BLaER1 (cell line): Measurements from ENCODE around the gene ABHD12.

ENCODE experiments used
- H3K27ac ChIP-seq: shearing (Covaris generic); formaldehyde crosslinking; 2 replicates; pipeline ENCODE4 v1.8.1; 2022
- H3K27me3 ChIP-seq: shearing (Covaris generic); formaldehyde crosslinking; 2 replicates; pipeline ENCODE4 v1.8.1; 2022
- H3K36me3 ChIP-seq: shearing (Covaris generic); formaldehyde crosslinking; 2 replicates; pipeline ENCODE4 v1.8.1; 2022
- H3K4me1 ChIP-seq: shearing (Covaris generic); formaldehyde crosslinking; 2 replicates; pipeline ENCODE4 v1.8.1; 2022
- H3K4me2 ChIP-seq: shearing (Covaris generic); formaldehyde crosslinking; 2 replicates; pipeline ENCODE4 v1.8.1; 2022
- H3K4me3 ChIP-seq: shearing (Covaris generic); formaldehyde crosslinking; 2 replicates; pipeline ENCODE4 v1.8.1; 2022
- H3K9ac ChIP-seq: shearing (Covaris generic); formaldehyde crosslinking; 2 replicates; pipeline ENCODE4 v1.8.1; 2022
- H3K9me3 ChIP-seq: shearing (Covaris generic); formaldehyde crosslinking; 2 replicates; pipeline ENCODE4 v1.8.1; 2022
- H4K20me1 ChIP-seq: shearing (Covaris generic); formaldehyde crosslinking; 2 replicates; pipeline ENCODE4 v1.8.1; 2022
- Cebpa-rat ChIP-seq: shearing (Covaris generic); IDR thresholded peaks from 2 replicates; pipeline ENCODE4 v1.8.1; 2022

The ABHD12 gene

DNA sequence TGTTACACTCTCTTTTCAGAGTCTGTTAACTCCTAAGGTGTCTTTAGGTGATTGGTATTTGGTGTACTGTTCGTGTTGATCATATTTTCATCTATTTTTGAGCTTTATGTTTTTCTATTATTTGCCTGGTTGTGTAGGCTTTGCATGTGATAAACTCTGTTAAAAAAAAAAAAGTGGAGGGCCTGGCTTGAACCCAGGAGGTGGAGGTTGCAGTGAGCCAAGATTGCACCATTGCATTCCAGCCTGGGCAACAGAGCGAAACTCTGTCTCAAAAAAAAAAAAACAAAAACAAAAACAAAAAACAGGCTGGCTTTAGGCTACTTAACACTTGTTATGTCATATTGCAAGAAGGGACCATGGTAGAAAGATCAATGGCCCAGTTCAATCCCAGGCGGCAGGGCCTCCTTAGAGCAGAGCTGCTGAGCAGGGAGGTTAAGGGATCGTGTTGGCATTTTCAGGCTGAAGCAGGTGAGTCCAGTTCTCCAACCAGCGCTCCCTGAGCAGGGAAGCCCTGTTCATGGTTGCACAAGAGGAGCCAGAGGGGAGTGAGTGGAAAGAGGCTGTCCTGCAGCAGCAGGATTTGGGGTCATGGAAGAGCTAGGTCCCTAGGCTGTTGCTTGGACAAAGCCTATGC, 134.3 kb downstream of the ABHD12 start:
- TF ChIP-seq Cebpa-rat: no peak
- Histone ChIP-seq H3K27ac (0 out of 2 replicates have a peak overlapping the region, but pooled peaks have one; percentile 19), H3K9ac (peak overlapping the region; percentile 3; the same call in 1 of the 2 replicates), H4K20me1 (peaks cover 85% of the 10 kb centered on the region), H3K27me3 (no peaks in the 10 kb centered on the region), H3K9me3 (peaks cover 31% of the 10 kb centered on the region), H3K36me3 (peaks cover 63% of the 10 kb centered on the region), H3K4me2 (peak overlapping the region; percentile 60), H3K4me3 (no peak overlapping the region), H3K4me1 (peaks cover 65% of the 10 kb centered on the region)

DNA sequence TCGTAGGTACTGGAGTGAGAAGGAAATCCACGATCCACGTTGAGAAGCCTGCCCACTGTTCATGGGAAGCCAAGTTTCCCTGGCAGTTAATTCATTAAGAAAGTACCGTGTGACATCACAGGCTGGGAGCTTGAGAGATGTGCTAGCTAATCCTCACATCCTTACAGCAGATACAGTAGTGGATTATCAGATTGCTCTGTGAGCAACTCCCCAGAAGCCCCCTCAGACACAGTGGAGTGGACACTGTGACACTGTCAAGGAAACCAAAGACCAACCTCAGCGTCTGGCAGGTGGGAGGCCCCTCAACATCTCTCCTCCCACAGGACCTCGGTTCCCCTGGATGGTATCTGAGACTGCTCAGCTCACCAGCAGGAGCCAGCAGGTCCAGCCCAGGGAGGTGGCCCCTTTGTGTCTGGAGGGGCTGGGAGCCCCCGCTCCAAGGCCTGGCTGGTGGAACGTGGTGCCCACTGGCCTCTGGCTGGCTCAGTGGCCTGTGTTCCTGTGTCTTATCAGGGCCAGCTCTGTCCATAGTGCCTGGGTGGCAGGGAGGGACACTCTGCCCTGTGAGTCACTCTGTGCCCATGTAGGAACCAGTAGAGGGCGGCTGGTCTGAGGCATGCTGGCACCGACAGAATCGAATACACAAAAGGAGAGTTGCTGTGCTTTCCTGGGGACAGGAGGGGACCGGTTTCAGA, 135.5 kb downstream of the ABHD12 start:
- Histone ChIP-seq H3K9me3 (peaks cover 20% of the 10 kb centered on the region), H3K36me3 (peaks cover 60% of the 10 kb centered on the region), H4K20me1 (peaks cover 96% of the 10 kb centered on the region), H3K9ac (no peak overlapping the region), H3K4me2 (no peak overlapping the region), H3K4me3 (no peak overlapping the region), H3K4me1 (peaks cover 77% of the 10 kb centered on the region), H3K27me3 (no peaks in the 10 kb centered on the region), H3K27ac (no peak overlapping the region)
- no peak for TF ChIP-seq Cebpa-rat

DNA sequence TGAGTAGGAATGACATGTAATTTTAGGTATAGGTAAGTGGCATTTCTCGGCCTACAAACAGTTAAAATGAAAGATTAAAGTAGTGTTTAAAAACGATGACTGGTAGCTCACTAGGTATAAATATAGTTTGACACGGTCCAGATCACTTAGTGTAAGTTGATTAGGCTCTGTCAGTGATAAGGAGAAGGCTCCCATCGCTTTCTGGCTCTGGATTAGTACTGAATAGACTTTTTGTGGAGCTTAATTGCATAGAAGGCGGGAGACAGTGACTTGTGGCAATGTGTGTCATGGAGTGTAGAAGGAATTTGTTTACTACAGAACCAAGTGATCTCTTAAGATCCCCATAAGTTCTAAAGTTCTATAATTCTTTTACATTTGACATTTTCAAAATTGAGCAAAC, 136.1 kb downstream of the ABHD12 start:
- Histone ChIP-seq H3K4me1 (peaks cover 83% of the 10 kb centered on the region), H3K36me3 (peaks cover 56% of the 10 kb centered on the region), H3K27me3 (no peaks in the 10 kb centered on the region), H3K9ac (no peak overlapping the region), H3K4me2 (no peak overlapping the region), H3K4me3 (no peak overlapping the region), H3K9me3 (peaks cover 15% of the 10 kb centered on the region), H4K20me1 (peaks cover 98% of the 10 kb centered on the region), H3K27ac (no peak overlapping the region)
- no peak for TF ChIP-seq Cebpa-rat

DNA sequence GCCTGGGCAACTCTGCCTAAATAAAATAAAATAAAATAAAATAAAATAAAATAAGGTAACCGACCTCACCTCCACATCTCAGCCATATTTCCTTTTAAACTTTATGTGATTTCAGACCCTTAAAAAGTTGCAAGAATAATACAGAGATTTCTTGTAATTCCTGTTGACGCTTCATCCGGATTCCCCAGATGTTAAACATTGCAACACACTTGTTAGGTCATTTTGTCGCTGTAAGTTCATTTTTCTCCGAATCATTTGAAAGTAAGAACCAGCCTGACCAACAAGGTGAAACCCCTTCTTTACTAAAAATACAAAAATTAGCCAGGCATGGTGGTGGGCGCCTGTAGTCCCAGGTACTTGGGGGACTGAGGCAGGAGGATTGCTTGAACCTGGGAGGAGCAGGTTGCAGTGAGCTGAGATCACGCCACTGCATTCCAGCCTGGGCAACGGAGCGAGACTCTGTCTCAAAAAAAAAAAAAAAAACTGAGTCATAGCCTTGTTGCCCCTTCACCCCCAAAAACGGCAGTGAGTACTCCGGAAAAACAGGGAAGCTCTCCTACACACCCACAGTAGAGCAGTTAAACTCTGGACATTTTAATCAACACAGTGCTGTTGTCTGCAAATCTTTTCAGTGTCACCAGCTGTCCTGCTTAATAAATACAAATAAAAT, 136.9 kb downstream of the ABHD12 start:
- peak overlapping the region; percentile 27; the same call in 1 of the 2 replicates for H3K4me2 ChIP-seq
- peaks cover 90% of the 10 kb centered on the region for H3K4me1 ChIP-seq
- no peak overlapping the region for H3K27ac ChIP-seq
- H4K20me1 ChIP-seq: peaks cover 98% of the 10 kb centered on the region
- peaks cover 7% of the 10 kb centered on the region; the same call in 1 of the 2 replicates for H3K9me3 ChIP-seq
- no peak overlapping the region for H3K4me3 ChIP-seq
- no peak overlapping the region for H3K9ac ChIP-seq
- peaks cover 48% of the 10 kb centered on the region for H3K36me3 ChIP-seq
- TF ChIP-seq Cebpa-rat: no peak
- H3K27me3 ChIP-seq: no peaks in the 10 kb centered on the region

DNA sequence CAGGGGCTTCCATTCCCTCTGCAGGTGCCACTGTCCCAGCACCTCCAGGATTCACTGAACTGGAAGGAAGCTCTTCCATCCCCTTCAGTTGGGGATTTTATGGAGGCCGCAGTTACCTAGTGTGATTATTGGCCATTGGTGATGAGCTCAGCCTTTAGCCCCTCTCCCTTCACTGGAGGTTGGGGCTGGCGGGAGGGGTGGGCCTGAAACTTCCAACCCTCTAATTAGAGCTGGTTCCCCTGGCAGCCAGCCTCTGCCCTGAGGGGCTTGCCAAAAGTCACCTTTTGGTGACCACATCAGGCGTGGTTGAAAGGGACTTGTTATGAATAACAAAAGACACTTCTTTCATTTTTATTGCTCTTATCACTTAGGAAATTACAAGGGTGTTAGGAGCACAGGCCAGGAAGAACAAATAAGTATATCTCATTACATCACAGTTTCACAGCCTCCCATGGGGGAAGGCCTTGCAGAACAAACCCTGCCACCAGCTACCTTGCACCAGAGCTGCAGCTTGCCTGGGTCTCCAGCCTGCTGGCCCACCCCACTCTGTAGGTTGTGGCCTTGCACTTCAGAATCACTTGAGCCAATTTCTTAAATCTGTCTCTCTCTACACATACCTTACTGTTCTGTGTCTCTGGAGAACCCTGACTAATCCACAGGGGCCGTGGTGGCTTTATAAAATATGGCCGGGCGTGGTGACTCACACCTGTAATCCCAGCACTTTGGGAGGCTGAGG, 137.8 kb downstream of the ABHD12 start:
- no peaks in the 10 kb centered on the region for H3K27me3 ChIP-seq
- no peak overlapping the region; the same call in 1 of the 2 replicates for H3K9ac ChIP-seq
- H3K27ac ChIP-seq: no peak overlapping the region; the same call in 1 of the 2 replicates
- H4K20me1 ChIP-seq: peaks cover 91% of the 10 kb centered on the region
- peaks cover 90% of the 10 kb centered on the region for H3K4me1 ChIP-seq
- H3K36me3 ChIP-seq: peaks cover 39% of the 10 kb centered on the region
- H3K4me3 ChIP-seq: no peak overlapping the region
- no peaks in the 10 kb centered on the region for H3K9me3 ChIP-seq
- TF ChIP-seq Cebpa-rat: no peak
- H3K4me2 ChIP-seq: peak overlapping the region; percentile 49

DNA sequence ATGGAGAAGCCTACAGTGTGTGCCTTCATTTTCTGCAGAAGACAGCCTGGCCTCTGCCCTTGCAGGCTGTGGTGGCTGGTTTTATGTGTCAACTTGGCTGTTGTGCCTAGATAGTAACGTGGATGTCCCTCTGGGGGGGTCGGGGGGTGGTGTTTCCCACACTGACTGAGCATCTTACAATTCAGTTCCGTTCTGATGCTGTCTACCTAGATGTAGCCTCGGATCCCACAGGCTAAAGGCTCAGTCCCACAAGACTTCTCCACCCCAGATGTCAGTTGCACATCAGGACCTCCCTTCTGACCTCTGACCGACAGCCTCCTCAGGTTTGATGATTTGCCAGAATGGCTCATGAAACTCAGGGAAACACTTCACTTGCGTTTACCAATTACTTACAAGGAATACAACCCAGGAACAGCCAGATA, 138.4 kb downstream of the ABHD12 start:
- H3K27me3 ChIP-seq: peaks cover 3% of the 10 kb centered on the region; the same call in 1 of the 2 replicates
- H3K4me2 ChIP-seq: peak overlapping the region; percentile 49
- no peak overlapping the region for H3K4me3 ChIP-seq
- peaks cover 85% of the 10 kb centered on the region for H4K20me1 ChIP-seq
- H3K9me3 ChIP-seq: no peaks in the 10 kb centered on the region
- no peak overlapping the region for H3K9ac ChIP-seq
- H3K4me1 ChIP-seq: peaks cover 88% of the 10 kb centered on the region
- no peak overlapping the region for H3K27ac ChIP-seq
- no peak for TF ChIP-seq Cebpa-rat
- H3K36me3 ChIP-seq: peaks cover 36% of the 10 kb centered on the region

DNA sequence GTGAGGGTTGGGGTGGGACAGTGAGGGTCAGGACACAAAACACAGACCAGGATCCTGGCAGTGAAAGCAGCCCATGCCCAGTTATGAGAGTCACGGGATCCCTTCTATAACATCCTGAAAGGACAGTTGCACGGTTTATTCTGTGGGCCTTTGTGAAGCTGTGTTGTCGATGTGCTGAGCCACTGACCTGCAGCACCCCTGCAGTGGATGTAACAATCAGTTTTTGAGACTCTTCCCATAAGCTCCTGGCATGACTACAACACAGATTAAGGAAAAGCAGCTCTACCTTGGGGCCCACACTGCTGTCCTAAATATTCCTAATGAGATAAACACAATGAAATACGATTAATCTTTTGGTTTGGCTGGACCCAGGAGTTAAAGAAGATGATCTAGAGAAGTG, 139.1 kb downstream of the ABHD12 start:
- Histone ChIP-seq H3K4me2 (peak overlapping the region; percentile 49; the same call in 1 of the 2 replicates), H3K4me1 (peaks cover 88% of the 10 kb centered on the region)

DNA sequence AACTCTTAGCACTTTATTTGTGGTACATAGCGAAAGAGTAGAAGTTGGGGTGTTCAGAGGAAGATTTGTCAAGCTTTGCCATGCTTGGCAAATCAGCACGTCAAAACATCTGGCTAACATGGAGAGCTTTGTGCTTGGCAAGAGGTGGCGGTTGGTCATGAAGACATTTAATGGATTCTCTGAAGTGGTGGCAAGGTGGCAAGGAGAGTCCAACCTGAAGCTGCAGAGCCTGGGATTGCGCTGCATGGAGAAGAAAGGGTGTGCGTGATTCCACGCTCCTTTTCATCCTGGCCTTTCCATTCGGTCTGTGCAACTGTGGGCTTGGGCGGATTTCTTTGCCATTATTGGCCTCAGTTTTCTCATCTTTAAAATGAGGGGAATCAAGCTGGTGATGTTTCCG, 139.6 kb downstream of the ABHD12 start:
- Histone ChIP-seq H3K27me3 (peaks cover 7% of the 10 kb centered on the region; the same call in 1 of the 2 replicates), H3K4me3 (no peak overlapping the region), H3K9ac (no peak overlapping the region), H3K4me1 (peaks cover 88% of the 10 kb centered on the region), H4K20me1 (peaks cover 72% of the 10 kb centered on the region), H3K4me2 (0 out of 2 replicates have a peak overlapping the region, but pooled peaks have one; percentile 14), H3K36me3 (peaks cover 36% of the 10 kb centered on the region), H3K27ac (no peak overlapping the region), H3K9me3 (no peaks in the 10 kb centered on the region)
- no peak for TF ChIP-seq Cebpa-rat

More for the DNA sequence above, 139.1 kb downstream of the ABHD12 start:
- Histone ChIP-seq H3K4me3 (no peak overlapping the region), H3K36me3 (peaks cover 36% of the 10 kb centered on the region), H3K27ac (no peak overlapping the region), H3K9ac (no peak overlapping the region), H3K27me3 (peaks cover 7% of the 10 kb centered on the region; the same call in 1 of the 2 replicates), H3K9me3 (no peaks in the 10 kb centered on the region), H4K20me1 (peaks cover 78% of the 10 kb centered on the region)
- no peak for TF ChIP-seq Cebpa-rat

DNA sequence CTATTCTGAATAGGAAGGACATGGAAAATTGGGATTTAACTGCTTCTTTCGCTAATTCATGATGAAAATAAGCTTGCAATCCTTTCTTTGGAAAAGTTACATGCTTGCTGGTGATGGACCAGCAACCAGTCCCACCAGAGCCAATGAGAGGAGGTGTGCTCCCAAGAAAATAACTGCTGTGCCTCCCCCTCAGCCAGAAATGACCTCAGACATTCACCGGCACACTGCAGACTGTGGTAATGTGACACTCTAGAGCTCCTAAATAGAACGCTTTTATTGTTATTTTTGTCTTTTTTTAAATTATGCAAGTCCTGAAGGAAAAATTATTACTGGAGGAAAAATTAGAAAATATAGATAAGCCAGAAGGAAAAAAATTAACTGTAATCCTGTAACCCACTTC, 140.1 kb downstream of the ABHD12 start:
- Histone ChIP-seq H3K36me3 (peaks cover 35% of the 10 kb centered on the region), H3K9ac (no peak overlapping the region), H3K4me1 (peaks cover 83% of the 10 kb centered on the region), H3K27me3 (peaks cover 7% of the 10 kb centered on the region; the same call in 1 of the 2 replicates), H3K4me3 (no peak overlapping the region), H3K4me2 (peak overlapping the region; percentile 82), H3K9me3 (no peaks in the 10 kb centered on the region), H4K20me1 (peaks cover 67% of the 10 kb centered on the region), H3K27ac (no peak overlapping the region)
- TF ChIP-seq Cebpa-rat: no peak
